Bronchial epithelial cell (primary cell): ENCODE measurements around the gene CYP4A22. TPM values are rescaled to one million over a fixed set of nuclear protein-coding genes. Genes with fewer than 3 reads are reported as not detected.
"Not testable (repeated sequence)": the region's sequence is repeated elsewhere in the genome, so short reads cannot be mapped to it uniquely, and the experiment has no call there.

Source experiments
- DNase-seq: peaks from one replicate; pipeline ENCODE4 v3.0.0-alpha.2; 2010; ENCODE audit warnings: low read depth
- FAIRE-seq: peaks from 2 replicates; lab custom pipeline; 2011; peaks lifted over from hg19 to GRCh38; lab: Jason Lieb, UNC
- H3K27me3 ChIP-seq: 2 replicates; pipeline ENCODE4 v1.5.1; 2011; ENCODE audit warnings: low read length; ENCODE audit not compliant: control insufficient read depth, insufficient read depth
- H3K36me3 ChIP-seq: 2 replicates; pipeline ENCODE4 v1.5.1; 2011; ENCODE audit warnings: low read length; ENCODE audit not compliant: control insufficient read depth, insufficient read depth
- H3K4me3 ChIP-seq: 2 replicates; pipeline ENCODE4 v1.5.1; 2011; ENCODE audit warnings: mild to moderate bottlenecking, low read depth, low read length, control low read depth
- CTCF ChIP-seq: IDR thresholded peaks from 2 replicates; pipeline ENCODE4 v1.5.1; 2011; ENCODE audit warnings: mild to moderate bottlenecking, moderate library complexity, low read length, control low read depth, inconsistent platforms; ENCODE audit not compliant: insufficient read depth, severe bottlenecking
- total RNA-seq: library from RNA; depleted of rRNA; stranded (reverse); fragments of >200 nt; gene quantifications from 2 replicates; pipeline ENCODE4 v1.2.1, GENCODE V29; 2014

CYP4A22 gene
- total RNA-seq, 1 donor from 2014 or later = not detected

- peak; percentile 46 for DNase-seq
- Histone ChIP-seq H3K36me3 (no peaks in the 10 kb centered on the region), H3K27me3 (no peaks in the 10 kb centered on the region), H3K4me3 (no peak overlapping the region)
- FAIRE-seq = peak; percentile 28
- TF ChIP-seq CTCF = peak; percentile 95
Observed at GRCh38 chr1:47192458-47193384, 55.5 kb downstream of the CYP4A22 start.

- H3K27me3 ChIP-seq, DNase-seq, FAIRE-seq, H3K36me3 ChIP-seq, H3K4me3 ChIP-seq: not testable (repeated sequence)
Observed at GRCh38 chr1:47193496-47193895, 56.3 kb downstream of the CYP4A22 start.

DNA sequence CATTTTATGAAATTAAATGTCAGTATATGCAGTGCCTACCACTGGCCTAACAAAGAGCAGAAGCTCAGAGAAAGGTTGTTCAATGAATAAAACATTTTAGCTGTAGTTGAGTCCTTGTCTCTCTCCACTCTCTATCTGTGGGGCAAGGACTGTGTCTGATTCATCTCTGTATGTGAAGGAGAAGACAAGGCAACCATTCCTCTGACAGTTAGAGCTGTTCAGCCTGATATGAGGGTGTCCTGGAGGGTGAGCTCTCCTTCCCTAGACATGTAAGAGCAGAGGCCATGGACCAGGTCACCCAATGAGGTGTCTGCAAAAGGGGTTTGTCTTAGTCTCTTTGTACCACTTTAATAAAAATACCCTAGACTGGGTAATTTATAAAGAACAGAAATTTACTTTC, 57.1 kb downstream of the CYP4A22 start:
- Histone ChIP-seq H3K27me3 (peaks cover 3% of the 10 kb centered on the region), H3K36me3 (no peaks in the 10 kb centered on the region), H3K4me3 (no peak overlapping the region)
- no peak for TF ChIP-seq CTCF
- no peak for DNase-seq
- no peak for FAIRE-seq

DNA sequence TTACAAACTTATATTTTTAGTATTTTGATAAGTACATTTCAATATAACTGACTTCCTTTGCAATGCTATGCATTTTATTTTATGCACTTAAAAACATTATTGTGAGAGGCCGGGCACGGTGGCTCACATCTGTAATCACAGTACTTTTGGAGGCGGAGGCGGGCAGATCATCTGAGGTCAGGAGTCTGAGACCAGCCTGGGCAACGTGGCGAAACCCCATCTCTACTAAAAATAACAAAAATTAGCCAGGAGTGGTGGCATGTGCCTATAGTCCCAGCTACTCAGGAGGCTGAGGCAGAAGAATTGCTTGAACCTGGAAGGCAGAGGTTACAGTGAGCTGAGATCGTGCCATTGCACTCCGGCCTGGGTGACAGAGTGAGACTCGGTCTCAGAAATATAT, 58.7 kb downstream of the CYP4A22 start:
- H3K27me3 ChIP-seq, FAIRE-seq, DNase-seq, H3K36me3 ChIP-seq, H3K4me3 ChIP-seq: not testable (repeated sequence)

- H3K27me3 ChIP-seq = peaks cover 3% of the 10 kb centered on the region
- FAIRE-seq = no peak
- TF ChIP-seq CTCF = no peak
Observed at GRCh38 chr1:47196622-47197021, 59.4 kb downstream of the CYP4A22 start.

DNA sequence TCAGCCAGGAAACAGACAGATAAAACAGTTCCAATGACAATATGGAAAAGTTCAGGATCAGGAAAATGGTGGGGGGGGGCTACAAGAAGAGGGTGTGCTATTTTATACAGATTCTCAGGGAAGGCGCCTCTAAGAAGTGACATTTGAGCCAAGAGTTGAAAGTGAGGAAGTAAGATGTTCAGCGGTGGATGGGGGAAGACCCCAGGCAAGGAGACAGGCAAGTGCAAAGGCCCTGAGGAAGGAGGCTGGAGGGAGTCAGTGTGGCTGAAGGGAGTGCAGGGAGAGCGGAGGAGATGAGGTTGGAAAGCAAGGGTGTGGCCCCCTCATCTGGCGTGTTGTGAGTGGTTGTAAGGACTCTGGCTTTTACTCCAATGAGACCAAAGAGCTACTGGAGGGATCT, 61.0 kb downstream of the CYP4A22 start:
- Histone ChIP-seq H3K27me3 (peaks cover 3% of the 10 kb centered on the region), H3K4me3 (no peak overlapping the region), H3K36me3 (no peaks in the 10 kb centered on the region)
- no peak for TF ChIP-seq CTCF
- DNase-seq (no peak), FAIRE-seq (no peak)

More at GRCh38 chr1:47196622-47197021, 59.4 kb downstream of the CYP4A22 start:
- Histone ChIP-seq H3K36me3 (no peaks in the 10 kb centered on the region), H3K4me3 (no peak overlapping the region)
- no peak for DNase-seq

Other genes starting within 250 kb of the CYP4A22 start
- not detected in 2 replicates for gene CYP4A11, start 196.0 kb upstream of the CYP4A22 start, total RNA-seq
- under 0.01 and 0.13 TPM in 2 replicates for gene CYP4X1, start 113.8 kb upstream of the CYP4A22 start, total RNA-seq
- gene CYP4Z1, start 70.2 kb upstream of the CYP4A22 start, total RNA-seq = not detected in 2 replicates
- gene PDZK1IP1, start 52.6 kb downstream of the CYP4A22 start, total RNA-seq = 0.26 and 1.9 TPM in 2 replicates
- gene TAL1, start 94.8 kb downstream of the CYP4A22 start, total RNA-seq = under 0.01 TPM in 1 of 2 replicates, not detected in the other
- gene STIL, start 176.7 kb downstream of the CYP4A22 start, total RNA-seq = 0.64 and 0.79 TPM in 2 replicates
- 79.8 and 94.5 TPM in 2 replicates for gene CMPK1, start 196.3 kb downstream of the CYP4A22 start, total RNA-seq